GM10266 (cell line): ENCODE results near the gene GPRIN1.
"Not testable (repeated sequence)": the region's sequence is repeated elsewhere in the genome, so short reads cannot be mapped to it uniquely, and the experiment has no call there.

ENCODE experiments used
- DNase-seq: peaks from one replicate; pipeline ENCODE4 v3.0.0; 2012; ENCODE audit errors: extremely low spot score
- CTCF ChIP-seq: IDR thresholded peaks from 2 replicates; pipeline ENCODE4 v1.5.1; 2012; ENCODE audit warnings: mild to moderate bottlenecking, low read depth; ENCODE audit not compliant: control insufficient read depth, insufficient read depth; ENCODE audit errors: missing control alignments

Gene GPRIN1

DNA sequence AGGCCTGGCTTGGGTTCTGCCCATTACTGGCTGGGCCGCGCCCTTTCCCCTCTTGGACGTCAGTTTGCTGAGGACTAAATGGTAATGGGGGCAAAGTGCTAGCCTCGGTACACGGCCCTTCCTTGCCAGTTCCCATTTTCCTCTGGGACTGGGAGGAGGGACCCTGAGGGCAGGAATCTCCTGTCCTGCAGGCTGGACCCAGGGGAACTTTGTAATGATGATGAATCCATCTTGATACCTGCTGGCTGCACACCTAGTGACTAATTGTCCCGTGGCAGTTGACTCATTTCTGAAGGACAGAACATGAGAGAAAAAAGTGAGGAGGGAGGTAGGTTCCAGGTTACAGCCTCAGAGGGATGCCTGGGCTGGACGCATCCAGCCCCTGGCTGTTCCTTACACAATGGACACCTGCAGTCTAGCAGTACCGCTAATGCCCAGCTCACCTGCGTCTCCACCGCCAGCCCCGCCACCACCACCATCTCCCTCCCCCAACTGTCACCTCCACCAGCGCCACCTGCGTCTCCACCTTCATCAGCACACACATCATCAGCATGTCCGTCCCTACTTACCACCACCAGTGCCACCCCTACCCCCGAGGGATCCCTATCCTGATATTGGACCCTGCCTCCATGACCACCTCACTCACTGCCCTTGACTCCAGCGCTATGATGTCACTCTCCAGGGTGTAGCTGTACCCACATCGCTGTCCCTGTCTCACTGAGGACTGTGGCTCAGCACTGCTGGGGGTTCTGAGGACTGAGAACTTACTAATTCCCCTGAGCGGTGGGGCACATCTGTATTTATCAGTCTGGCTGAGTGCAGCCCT lies 56.5 kb downstream of the GPRIN1 start:
- no peak for DNase-seq
- TF ChIP-seq CTCF: no peak

GRCh38 chr5:176552332-176552869 lies 57.6 kb downstream of the GPRIN1 start:
- DNase-seq: no peak
- no peak for TF ChIP-seq CTCF

DNA sequence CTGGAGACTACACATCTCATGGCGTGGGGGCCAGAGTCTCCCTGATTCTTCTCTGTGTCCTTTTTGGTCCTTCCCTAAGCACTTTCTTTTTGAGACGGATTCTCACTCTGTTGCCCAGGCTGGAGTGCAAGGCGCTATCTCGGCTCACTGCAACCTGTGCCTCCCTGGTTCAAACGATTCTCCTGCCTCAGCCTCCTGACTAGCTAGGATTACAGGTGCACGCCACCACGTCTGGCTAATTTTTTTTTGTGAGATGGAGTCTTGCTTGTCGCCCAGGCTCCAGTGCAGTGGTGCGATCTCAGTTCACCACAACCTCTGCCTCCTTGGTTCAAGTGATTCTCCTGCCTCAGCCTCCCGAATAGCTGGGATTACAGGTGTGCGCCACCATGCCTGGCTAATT lies 59.0 kb downstream of the GPRIN1 start:
- not testable (repeated sequence) for DNase-seq

- TF ChIP-seq CTCF: no peak
- DNase-seq: no peak
Measured at GRCh38 chr5:176550275-176550831, 59.6 kb downstream of the GPRIN1 start.

GRCh38 chr5:176549871-176550270 lies 60.1 kb downstream of the GPRIN1 start:
- no peak for DNase-seq
- no peak for TF ChIP-seq CTCF

DNA sequence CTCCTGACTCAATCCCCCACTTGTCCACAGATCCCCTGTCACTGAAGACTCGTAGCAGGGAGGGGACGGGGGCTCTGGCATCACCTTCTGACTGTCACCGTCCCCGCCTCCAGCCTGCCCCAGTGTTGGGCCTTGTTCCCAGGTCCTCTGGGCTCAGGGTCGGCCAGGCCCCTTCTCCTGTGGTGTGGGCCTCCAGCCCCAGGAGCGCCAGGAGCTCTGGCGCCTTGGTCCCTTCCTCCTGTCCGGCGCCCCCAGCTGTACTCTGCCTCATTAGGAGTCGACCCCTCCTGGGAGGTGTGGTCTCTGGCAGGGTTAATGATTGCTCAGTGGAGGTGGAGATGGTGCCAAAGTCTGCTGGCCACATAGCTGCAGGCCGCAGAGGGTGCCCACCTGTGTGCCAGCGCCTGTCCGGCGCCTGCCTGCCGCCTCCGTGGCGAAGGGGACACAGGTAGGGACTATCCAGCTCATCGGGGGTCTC lies 61.0 kb downstream of the GPRIN1 start, which contains the start of gene CDHR2:
TSS of gene CDHR2 (plus strand) at position 376 of the 478 bp plus-strand sequence. CDS start 16,011 bp downstream, outside the sequence.
- DNase-seq: no peak
- TF ChIP-seq CTCF: no peak

DNA sequence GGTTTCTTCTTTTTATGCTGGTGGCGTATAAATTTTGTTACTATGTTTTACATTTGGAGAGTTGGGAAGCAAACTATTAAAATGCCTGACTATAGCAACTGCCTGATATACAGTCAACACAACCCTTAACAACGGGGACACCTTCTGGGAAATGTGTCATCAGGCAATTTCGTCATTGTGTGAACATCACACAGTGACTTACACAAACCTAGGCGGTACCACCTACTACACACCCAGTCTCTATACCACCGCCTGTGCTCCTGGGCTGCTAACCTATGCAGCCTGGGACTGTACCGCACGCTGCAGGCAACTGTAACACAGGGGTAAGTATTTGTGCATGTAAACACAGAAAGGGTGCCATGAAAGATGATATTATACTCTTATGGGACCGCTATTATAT lies 62.2 kb downstream of the GPRIN1 start:
- no peak for TF ChIP-seq CTCF

More for the DNA sequence above, 62.2 kb downstream of the GPRIN1 start:
- no peak for DNase-seq
